MM.1S (cell line): ENCODE data around the gene PPP3R1.

Source experiments
- DNase-seq: peaks from one replicate; pipeline ENCODE4 v3.0.0-alpha.2; 2015
- H2AFZ ChIP-seq: fragments of 300-600 bp; sonication (generic); 2 replicates; pipeline ENCODE4 v1.6.0; 2016; ENCODE audit warnings: antibody characterized with exemption, low read length
- H3F3A ChIP-seq: fragments of 300-600 bp; sonication (generic); 2 replicates; pipeline ENCODE4 v1.6.1; 2016; ENCODE audit warnings: mild to moderate bottlenecking, antibody characterized with exemption, low read length, moderate library complexity, mixed read lengths; ENCODE audit not compliant: insufficient read depth
- H3K27ac ChIP-seq: fragments of 300-600 bp; sonication (generic); 2 replicates; pipeline ENCODE4 v1.5.1; 2016; ENCODE audit warnings: mild to moderate bottlenecking, low read length
- H3K27me3 ChIP-seq: fragments of 300-600 bp; sonication (generic); replicated peaks from 2 replicates; pipeline ENCODE4 v1.6.0; 2016; ENCODE audit warnings: low read length; ENCODE audit not compliant: insufficient read depth
- H3K36me3 ChIP-seq: fragments of 300-600 bp; sonication (generic); replicated peaks from 2 replicates; pipeline ENCODE4 v1.6.1; 2016; ENCODE audit warnings: mild to moderate bottlenecking, low read length, mixed read lengths; ENCODE audit not compliant: insufficient read depth
- H3K4me1 ChIP-seq: fragments of 300-600 bp; sonication (generic); 2 replicates; pipeline ENCODE4 v1.6.1; 2016; ENCODE audit warnings: low read length, mixed read lengths
- H3K4me2 ChIP-seq: fragments of 300-600 bp; sonication (generic); 2 replicates; pipeline ENCODE4 v1.6.0; 2016; ENCODE audit warnings: low read depth, low read length
- H3K4me3 ChIP-seq: fragments of 300-600 bp; sonication (generic); 2 replicates; pipeline ENCODE4 v1.5.1; 2016; ENCODE audit warnings: low read length, mixed read lengths
- H3K79me2 ChIP-seq: fragments of 300-600 bp; sonication (generic); 2 replicates; pipeline ENCODE4 v1.6.1; 2016; ENCODE audit warnings: mixed run types, low read length, mixed read lengths
- H3K9ac ChIP-seq: fragments of 300-600 bp; sonication (generic); 2 replicates; pipeline ENCODE4 v1.6.1; 2016; ENCODE audit warnings: low read length, mixed read lengths
- H3K9me2 ChIP-seq: fragments of 300-600 bp; sonication (generic); replicated peaks from 2 replicates; pipeline ENCODE4 v1.6.1; 2016; ENCODE audit warnings: mild to moderate bottlenecking, low read length, mixed read lengths; ENCODE audit not compliant: insufficient read depth
- H3K9me3 ChIP-seq: fragments of 300-600 bp; sonication (generic); replicated peaks from 2 replicates; pipeline ENCODE4 v1.6.1; 2016; ENCODE audit warnings: mild to moderate bottlenecking, low read length, mixed read lengths; ENCODE audit not compliant: insufficient read depth
- H4K20me1 ChIP-seq: fragments of 300-600 bp; sonication (generic); 2 replicates; pipeline ENCODE4 v1.6.1; 2016; ENCODE audit warnings: mild to moderate bottlenecking, low read length, moderate library complexity, mixed read lengths; ENCODE audit not compliant: insufficient read depth
- EZH2 ChIP-seq: fragments of 300-600 bp; sonication (generic); optimal IDR thresholded peaks from 2 replicates; pipeline ENCODE3; 2017; ENCODE audit warnings: low read depth, mild to moderate bottlenecking, antibody characterized with exemption, low read length, mixed read lengths
- EZH2phosphoT487 ChIP-seq: fragments of 300-600 bp; sonication (generic); IDR thresholded peaks from 2 replicates; pipeline ENCODE4 v1.6.1; 2018; ENCODE audit warnings: antibody characterized with exemption, low read length
- TF ChIP-seq, protein P1 (sequence below): fragments of 300-600 bp; sonication (generic); IDR thresholded peaks from 2 replicates; pipeline ENCODE4 v1.5.1; 2016; ENCODE audit warnings: antibody characterized with exemption, low read length, mixed read lengths

Gene PPP3R1

DNA sequence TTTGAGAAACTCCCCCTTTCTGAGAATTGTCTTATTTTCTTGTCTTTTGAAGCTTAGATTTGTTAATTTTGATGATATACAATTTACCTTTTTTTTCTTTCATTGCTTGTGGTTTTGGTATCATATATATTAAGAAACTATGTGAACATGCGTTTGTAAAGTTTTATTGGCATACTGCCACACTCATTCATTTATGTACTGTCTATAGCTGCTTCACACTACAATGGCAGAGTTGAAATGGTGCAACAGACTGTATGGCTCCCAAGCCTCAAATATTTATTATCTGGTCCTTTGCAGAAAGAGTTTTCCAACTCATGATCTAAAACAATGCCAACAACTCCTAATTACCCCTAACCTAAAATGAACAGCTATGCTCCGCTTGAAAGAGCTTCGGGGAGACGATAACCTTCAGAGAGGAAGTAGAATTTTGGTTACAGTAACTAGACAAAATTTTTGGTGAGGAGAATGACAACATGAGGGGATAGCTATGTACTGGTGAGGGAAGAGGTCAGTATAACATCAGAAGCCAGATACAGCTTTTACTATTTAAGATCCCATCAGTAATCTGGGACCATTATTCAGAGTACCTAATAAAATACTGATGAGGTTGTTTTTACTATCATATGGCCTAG lies 16.1 kb downstream of the PPP3R1 start:
- Histone ChIP-seq H3K9ac (no peak overlapping the region), H3F3A (no peaks in the 10 kb centered on the region), H2AFZ (no peak overlapping the region), H3K4me2 (no peak overlapping the region), H4K20me1 (peaks cover 84% of the 10 kb centered on the region), H3K27ac (no peak overlapping the region), H3K4me1 (no peaks in the 10 kb centered on the region), H3K79me2 (peaks cover 98% of the 10 kb centered on the region), H3K36me3 (no peaks in the 10 kb centered on the region), H3K4me3 (no peak overlapping the region), H3K9me3 (no peaks in the 10 kb centered on the region), H3K9me2 (no peaks in the 10 kb centered on the region), H3K27me3 (no peaks in the 10 kb centered on the region)
- no peak for DNase-seq
- TF ChIP-seq EZH2 (no peak), EZH2phosphoT487 (no peak)
- TF ChIP-seq, protein P1, sequence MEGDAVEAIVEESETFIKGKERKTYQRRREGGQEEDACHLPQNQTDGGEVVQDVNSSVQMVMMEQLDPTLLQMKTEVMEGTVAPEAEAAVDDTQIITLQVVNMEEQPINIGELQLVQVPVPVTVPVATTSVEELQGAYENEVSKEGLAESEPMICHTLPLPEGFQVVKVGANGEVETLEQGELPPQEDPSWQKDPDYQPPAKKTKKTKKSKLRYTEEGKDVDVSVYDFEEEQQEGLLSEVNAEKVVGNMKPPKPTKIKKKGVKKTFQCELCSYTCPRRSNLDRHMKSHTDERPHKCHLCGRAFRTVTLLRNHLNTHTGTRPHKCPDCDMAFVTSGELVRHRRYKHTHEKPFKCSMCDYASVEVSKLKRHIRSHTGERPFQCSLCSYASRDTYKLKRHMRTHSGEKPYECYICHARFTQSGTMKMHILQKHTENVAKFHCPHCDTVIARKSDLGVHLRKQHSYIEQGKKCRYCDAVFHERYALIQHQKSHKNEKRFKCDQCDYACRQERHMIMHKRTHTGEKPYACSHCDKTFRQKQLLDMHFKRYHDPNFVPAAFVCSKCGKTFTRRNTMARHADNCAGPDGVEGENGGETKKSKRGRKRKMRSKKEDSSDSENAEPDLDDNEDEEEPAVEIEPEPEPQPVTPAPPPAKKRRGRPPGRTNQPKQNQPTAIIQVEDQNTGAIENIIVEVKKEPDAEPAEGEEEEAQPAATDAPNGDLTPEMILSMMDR: no peak

DNA sequence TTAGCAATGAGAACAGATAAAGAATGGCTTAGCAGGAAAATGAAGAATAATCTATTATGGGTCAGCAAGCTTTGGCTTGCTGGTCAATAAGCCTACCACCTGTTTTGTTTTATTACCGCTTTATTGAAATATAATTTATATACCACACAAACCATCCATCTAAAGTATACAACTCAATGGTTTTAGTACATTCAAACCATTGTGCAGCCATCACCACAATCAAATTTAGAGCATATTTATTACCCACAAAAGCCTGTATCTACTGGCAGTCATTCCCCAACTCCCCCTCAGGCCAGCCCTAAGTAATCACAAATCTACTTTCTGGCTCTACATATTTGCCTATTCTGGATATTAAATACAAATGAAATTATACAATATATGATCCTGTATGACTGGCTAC lies 17.2 kb downstream of the PPP3R1 start:
- Histone ChIP-seq H4K20me1 (peaks cover 76% of the 10 kb centered on the region), H3K27me3 (no peaks in the 10 kb centered on the region), H3K9me2 (no peaks in the 10 kb centered on the region), H3K79me2 (peaks cover 98% of the 10 kb centered on the region), H3F3A (no peaks in the 10 kb centered on the region), H3K4me1 (no peaks in the 10 kb centered on the region), H3K4me2 (no peak overlapping the region), H3K4me3 (no peak overlapping the region), H3K36me3 (no peaks in the 10 kb centered on the region), H3K9ac (no peak overlapping the region), H2AFZ (no peak overlapping the region), H3K27ac (no peak overlapping the region), H3K9me3 (no peaks in the 10 kb centered on the region)
- DNase-seq: no peak
- no peak for TF ChIP-seq EZH2phosphoT487
- TF ChIP-seq EZH2: no peak
- TF ChIP-seq, protein P1: no peak

DNA sequence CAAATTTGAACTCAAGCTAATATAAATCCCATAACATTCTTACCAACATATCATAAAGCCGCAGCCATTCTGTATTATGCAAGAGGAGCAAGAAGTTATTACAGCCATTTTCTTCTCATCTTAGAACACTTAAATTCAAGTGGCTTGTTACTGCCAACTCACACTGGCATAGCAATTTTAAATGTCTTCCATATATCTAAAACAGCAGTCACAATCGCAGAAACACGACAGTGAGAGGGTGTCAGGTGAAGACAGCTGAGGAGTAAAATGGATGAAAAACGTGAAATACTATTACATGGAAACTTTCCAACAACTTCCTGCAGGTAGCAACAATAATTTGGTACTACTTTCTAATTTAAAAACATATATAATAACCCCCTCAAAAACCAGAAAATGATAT lies 17.9 kb downstream of the PPP3R1 start:
- Histone ChIP-seq H4K20me1 (peaks cover 70% of the 10 kb centered on the region), H3K36me3 (no peaks in the 10 kb centered on the region), H3K4me1 (no peaks in the 10 kb centered on the region), H3K79me2 (peaks cover 98% of the 10 kb centered on the region), H3K9me3 (no peaks in the 10 kb centered on the region), H3K9ac (no peak overlapping the region), H3K27ac (no peak overlapping the region), H3K4me2 (no peak overlapping the region), H3K9me2 (no peaks in the 10 kb centered on the region), H3K4me3 (no peak overlapping the region), H3F3A (no peaks in the 10 kb centered on the region), H2AFZ (no peak overlapping the region), H3K27me3 (no peaks in the 10 kb centered on the region)
- TF ChIP-seq EZH2phosphoT487 (no peak), EZH2 (no peak)
- TF ChIP-seq, protein P1: no peak
- DNase-seq: no peak
